Coronary artery (tissue), 2 donors: Measurements from ENCODE around the gene PPID.
"Not testable (repeated sequence)": the region's sequence is repeated elsewhere in the genome, so short reads cannot be mapped to it uniquely, and the experiment has no call there.

Experiments used
- DNase-seq: peaks from one replicate; pipeline ENCODE4 v3.0.0-alpha.2; 2017; ENCODE audit warnings: low spot score
- H3K27ac ChIP-seq, 2 donors: fragments of 200-600 bp; sonication (generic); one replicate each; pipeline ENCODE4 v1.5.1; 2016 to 2019
- H3K4me3 ChIP-seq: fragments of 200-600 bp; sonication (generic); 2 replicates; pipeline ENCODE4 v1.5.1; 2016; ENCODE audit warnings: mild to moderate bottlenecking, moderate library complexity
- CTCF ChIP-seq: fragments of 200-600 bp; sonication (generic); IDR thresholded peaks from one replicate; pipeline ENCODE4 v1.5.1; 2019; ENCODE audit warnings: antibody characterized with exemption

PPID gene

GRCh38 chr4:158714937-158715336, 8.3 kb downstream of the PPID start:
- Histone ChIP-seq H3K27ac (no peak overlapping the region), H3K4me3 (no peak overlapping the region)
- no peak for DNase-seq
- no peak for TF ChIP-seq CTCF

- H3K27ac ChIP-seq, H3K4me3 ChIP-seq, DNase-seq: not testable (repeated sequence)
These were observed 10.6 kb downstream of the PPID start for GRCh38 chr4:158712622-158713021.

GRCh38 chr4:158710814-158711213, 12.4 kb downstream of the PPID start:
- TF ChIP-seq CTCF: no peak
- Histone ChIP-seq H3K4me3 (no peak overlapping the region), H3K27ac (no peak overlapping the region)
- no peak for DNase-seq

- H3K4me3 ChIP-seq: no peak overlapping the region
- no peak for TF ChIP-seq CTCF
- H3K27ac ChIP-seq: no peak overlapping the region
- DNase-seq: no peak
These were observed 18.9 kb downstream of the PPID start for GRCh38 chr4:158704274-158704673.

GRCh38 chr4:158688813-158689212, 34.4 kb downstream of the PPID start:
- no peak for TF ChIP-seq CTCF
- H3K4me3 ChIP-seq: no peak overlapping the region
- DNase-seq: no peak
- no peak overlapping the region for H3K27ac ChIP-seq

- Histone ChIP-seq H3K4me3 (no peak overlapping the region), H3K27ac (no peak overlapping the region)
- no peak for TF ChIP-seq CTCF
- no peak for DNase-seq
These were observed 41.1 kb downstream of the PPID start for GRCh38 chr4:158682066-158682465.

GRCh38 chr4:158681629-158682028, 41.6 kb downstream of the PPID start:
- Histone ChIP-seq H3K4me3 (no peak overlapping the region), H3K27ac (no peak overlapping the region)
- no peak for DNase-seq
- no peak for TF ChIP-seq CTCF

- no peak overlapping the region for H3K4me3 ChIP-seq
- no peak for DNase-seq
- TF ChIP-seq CTCF: no peak
- H3K27ac ChIP-seq: no peak overlapping the region
These were observed 44.4 kb downstream of the PPID start for GRCh38 chr4:158678767-158679166.
